HG03064 (cell line): ENCODE data around the gene FSTL4.
"Not testable (repeated sequence)": the region's sequence is repeated elsewhere in the genome, so short reads cannot be mapped to it uniquely, and the experiment has no call there.

Experiments used
- ATAC-seq: cut with Tn5 transposase; IDR thresholded peaks from one replicate; pipeline ENCODE4 v1.9.1; 2021; ENCODE audit warnings: low read depth; ENCODE audit not compliant: unreplicated experiment

The FSTL4 gene

DNA sequence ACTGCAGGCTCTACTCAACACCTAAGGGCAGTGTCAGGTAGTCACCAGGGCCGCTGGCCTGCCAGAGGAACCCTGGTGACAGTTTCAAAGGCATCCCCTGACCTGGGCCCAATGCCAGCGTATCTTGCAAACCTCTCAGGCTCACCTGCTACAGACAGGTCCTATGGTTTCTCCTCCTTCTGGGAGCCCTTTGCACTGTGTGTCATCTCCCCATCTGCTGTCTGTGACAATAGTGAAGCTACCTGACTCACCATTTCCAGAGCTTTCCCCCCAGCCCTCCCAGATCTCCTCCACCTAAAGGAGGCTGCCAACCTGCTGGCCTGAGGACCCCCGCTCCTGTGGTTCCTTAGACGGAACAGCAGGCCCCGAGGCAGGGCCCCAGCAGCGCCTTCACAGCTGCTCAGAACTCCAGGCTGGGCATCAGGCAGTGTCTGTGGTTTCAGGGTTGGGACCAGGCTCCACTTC, 203.1 kb downstream of the FSTL4 start:
- no peak for ATAC-seq

DNA sequence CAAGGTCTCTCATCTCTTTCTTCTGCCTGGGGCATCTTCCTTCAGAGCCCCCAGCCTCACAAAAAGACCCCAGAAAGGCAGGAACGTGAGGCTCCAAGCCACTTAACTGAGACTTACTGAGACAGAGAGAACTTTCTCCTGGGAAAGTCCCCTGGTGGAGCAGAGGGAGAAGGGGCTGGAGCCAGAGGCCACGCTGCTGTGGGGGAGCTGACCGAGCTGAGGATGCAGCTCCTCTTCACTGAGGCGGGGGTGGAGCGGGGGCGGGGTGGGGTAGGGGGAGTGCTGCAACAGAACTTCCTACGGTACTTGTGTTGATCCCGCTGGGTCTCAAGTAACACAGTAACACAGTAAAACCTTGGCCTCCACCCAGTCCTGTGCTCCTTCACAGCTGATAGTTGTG, 204.0 kb downstream of the FSTL4 start:
- no peak for ATAC-seq

DNA sequence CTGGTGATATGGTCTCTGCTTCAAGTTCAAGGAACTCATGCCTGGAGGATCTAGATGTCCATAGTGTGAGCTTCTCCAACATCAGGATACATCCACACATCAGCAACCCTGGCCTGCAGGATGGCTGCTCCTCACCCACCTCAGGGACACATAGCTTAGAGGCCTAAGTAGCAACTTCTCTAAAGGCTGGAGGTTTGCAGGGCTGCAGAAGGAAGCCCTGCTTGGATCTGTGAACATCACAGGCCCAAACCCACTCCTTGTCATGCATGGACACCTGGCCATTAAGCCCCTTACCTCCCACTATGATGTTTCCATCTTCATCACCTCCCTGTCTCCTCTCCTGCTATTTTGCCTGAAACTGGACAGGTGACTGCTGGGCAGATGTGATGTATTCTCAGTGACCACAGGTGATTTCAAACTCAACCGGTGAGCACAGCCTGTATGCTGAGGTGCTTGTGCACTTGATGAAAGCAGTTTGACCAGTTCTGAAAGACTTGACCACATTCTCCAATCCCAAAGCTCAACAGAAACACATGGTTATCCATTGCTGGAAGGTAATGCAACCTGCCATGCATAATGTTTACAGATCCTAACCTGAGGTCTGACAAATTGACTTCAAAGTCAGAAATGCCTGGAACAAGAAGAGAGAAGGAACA, 205.2 kb downstream of the FSTL4 start:
- no peak for ATAC-seq

- ATAC-seq: no peak
Observed at GRCh38 chr5:133406208-133406976, 205.9 kb downstream of the FSTL4 start.

GRCh38 chr5:133405275-133406034, 206.9 kb downstream of the FSTL4 start:
- no peak for ATAC-seq

- no peak for ATAC-seq
Observed at GRCh38 chr5:133404724-133405123, 207.6 kb downstream of the FSTL4 start.

DNA sequence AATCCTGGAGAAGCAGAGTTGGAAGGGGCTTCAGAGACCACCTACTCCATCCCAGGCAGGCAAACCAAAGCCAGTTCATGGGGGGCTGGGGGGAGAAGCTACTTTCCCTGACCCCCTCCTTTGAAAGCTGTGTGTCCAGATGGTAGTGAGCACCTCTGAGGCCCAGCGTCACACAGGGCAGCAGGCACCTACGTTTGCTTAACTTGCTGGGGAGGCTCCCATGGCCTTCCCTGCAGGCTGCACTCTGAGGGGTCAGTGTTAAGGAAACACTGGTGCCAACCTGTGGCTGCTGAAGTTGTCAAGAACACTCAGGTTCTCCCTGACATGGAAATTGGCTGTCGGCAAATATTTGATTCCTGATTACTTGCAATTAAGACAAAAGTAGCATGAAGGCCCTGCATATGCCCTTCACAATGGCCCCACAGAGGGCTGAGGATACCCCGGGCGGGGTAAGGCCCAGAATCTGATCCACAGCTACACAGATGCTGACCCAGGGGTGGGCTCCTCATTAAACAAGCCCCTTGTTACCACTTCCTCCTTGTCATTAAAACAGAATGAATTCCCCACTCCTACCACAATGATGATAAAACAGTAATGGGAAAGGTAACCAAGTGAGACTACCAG, 208.5 kb downstream of the FSTL4 start:
- ATAC-seq: no peak

GRCh38 chr5:133402775-133403174, 209.6 kb downstream of the FSTL4 start:
- ATAC-seq: no peak

- ATAC-seq: no peak
Observed at GRCh38 chr5:133401731-133402347, 210.5 kb downstream of the FSTL4 start.

DNA sequence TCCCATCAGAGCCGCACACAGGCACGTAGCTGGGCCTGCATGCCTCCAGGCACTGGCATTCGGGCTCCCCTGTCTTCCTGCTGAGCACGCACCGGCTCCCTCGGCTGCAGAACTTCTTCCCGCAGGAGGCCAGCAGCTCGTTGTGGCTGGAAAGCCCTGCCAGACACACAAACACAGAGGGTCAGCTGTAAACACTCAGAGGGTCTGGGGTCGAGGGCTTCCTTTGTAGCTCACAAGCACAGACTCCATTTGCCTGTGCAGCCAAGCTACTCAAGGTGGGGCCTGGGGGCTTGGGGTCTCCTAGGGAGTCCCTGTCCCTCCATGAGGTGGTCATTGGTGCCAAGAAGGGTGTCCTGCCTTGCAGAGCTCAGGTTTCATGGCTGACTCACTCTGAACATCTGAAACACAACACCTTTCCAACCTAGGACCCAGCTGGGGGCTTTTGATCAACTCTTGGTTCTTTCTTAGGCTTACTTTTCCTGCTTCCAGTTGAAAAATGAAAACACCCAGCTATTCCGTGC, 211.4 kb downstream of the FSTL4 start:
- no peak for ATAC-seq

GRCh38 chr5:133400120-133400519, 212.2 kb downstream of the FSTL4 start:
- no peak for ATAC-seq

GRCh38 chr5:133399247-133399891, 213.0 kb downstream of the FSTL4 start:
- no peak for ATAC-seq

DNA sequence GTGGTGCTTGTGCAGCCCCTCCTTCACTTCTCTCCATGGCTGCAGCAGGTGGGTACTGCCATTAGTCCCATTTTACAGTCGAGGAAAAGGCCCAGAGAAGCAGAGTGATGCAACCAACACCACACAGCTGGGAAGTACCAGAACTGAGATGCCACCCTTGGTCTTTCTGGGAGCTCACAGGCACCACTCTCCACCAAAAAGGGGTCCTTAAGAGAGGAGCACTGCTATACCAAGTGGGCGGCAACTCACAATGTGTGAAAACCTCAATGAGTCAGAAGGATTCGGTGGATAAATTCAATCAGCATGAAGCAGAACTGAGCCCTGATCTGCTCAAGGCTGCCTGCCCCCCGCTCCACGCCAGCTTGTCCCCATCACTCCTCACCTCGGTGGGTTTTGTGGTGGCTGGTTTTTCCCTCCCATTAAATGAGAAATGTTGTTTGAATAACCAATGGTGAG, 213.7 kb downstream of the FSTL4 start:
- no peak for ATAC-seq

DNA sequence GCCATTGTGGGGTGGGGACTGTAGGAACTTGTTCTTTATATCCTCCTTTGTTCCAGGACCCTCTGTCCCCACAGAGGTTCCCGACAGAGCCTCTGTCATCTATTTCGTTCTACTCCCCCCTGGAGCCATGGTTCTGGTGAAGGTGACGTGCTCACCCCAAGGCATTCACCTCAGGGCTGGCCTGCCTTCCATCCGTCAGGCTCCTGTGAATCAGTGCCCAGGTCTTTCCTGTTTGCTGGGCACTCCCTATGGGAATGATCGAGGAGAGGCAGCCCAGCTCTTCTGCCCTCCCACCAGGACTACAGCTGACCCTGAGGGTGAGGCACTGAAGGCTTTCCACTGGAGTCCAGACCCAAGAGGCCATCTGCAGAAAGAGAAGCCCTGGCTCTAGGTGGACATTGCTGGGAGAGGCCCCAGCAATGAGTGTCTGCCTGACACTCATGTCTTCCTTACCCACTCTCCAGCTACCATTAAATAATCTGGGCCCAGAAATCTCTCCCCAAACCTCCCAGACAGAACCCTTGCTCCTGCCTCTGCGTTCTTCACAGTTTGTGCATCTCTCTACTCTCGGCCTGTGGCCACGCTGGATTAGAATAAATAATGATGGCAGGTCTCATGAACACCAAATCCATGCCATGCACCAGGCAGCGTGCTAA, 214.2 kb downstream of the FSTL4 start:
- no peak for ATAC-seq

GRCh38 chr5:133397348-133397747, 215.0 kb downstream of the FSTL4 start:
- ATAC-seq: no peak

- ATAC-seq: no peak
Observed at GRCh38 chr5:133396814-133397213, 215.5 kb downstream of the FSTL4 start.

DNA sequence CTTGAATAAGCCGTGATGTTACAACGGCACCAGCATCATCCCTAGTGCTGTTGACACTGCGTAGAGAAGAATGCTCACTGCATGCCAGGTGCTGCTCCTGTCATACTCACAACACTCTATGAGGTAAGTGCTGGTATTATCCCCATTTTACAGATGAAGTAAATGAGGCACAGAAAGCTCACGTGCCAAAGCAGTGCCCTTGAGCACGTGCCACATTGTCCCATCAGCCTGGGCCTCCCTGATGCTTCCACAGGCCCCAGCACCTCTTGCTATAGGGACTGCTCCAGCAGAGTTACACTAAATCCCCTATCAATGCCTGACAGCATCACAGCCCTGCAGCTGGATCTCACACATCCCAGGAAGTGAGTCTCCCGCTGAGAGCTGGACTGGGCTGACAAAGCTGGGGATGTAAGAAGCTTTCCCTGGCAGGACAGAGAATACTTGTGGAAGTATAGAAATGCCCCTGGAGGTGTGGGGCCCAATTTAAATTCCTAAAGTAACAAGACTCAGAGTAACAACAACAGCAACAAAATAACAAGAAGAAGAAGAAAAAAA, 216.1 kb downstream of the FSTL4 start:
- no peak for ATAC-seq

DNA sequence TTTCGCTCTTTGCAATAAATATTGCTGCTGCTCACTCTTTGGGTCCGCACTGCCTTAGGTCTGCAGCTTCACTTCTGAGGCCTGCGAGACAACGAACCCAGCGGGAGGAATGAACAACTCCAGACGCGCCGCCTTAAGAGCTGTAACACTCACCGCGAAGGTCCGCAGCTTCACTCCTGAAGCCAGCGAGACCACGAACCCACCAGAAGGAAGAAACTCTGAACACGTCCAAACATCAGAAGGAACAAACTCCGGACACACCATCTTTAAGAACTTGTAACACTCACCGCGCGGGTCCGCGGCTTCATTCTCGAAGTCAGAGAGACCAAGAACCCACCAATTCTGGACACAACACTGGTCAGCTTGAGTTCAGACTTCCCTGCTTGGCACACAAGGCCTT, 217.1 kb downstream of the FSTL4 start:
- not testable (repeated sequence) for ATAC-seq

DNA sequence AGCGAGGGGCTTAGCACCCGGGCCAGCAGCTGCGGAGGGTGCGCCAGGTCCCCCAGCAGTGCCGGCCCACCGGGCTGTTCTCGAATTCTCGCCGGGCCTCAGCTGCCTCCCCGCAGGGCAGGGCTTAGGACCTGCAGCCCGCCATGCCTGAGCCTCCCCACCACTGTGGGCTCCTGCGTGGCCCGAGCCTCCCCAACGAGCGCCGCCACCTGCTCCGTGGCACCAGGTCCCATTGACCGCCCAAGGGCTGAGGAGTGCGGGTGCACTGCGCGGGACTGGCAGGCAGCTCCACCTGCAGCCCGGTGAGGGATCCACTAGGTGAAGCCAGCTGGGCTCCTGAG, 217.9 kb downstream of the FSTL4 start:
- not testable (repeated sequence) for ATAC-seq
